HUES6 (cell line): ENCODE results near the gene KLF16.
"Not testable (repeated sequence)": the region's sequence is repeated elsewhere in the genome, so short reads cannot be mapped to it uniquely, and the experiment has no call there.

ENCODE experiments used
- H3K27ac ChIP-seq: 2 replicates; pipeline ENCODE4 v1.7.0; 2013; ENCODE audit warnings: low read depth, mild to moderate bottlenecking, low read length, inconsistent platforms
- H3K27me3 ChIP-seq: 2 replicates; pipeline ENCODE4 v1.6.1; 2013; ENCODE audit warnings: low read length; ENCODE audit not compliant: control insufficient read depth, insufficient read depth
- H3K36me3 ChIP-seq: 2 replicates; pipeline ENCODE4 v1.6.1; 2013; ENCODE audit warnings: low read length; ENCODE audit not compliant: control insufficient read depth, insufficient read depth
- H3K4me1 ChIP-seq: 2 replicates; pipeline ENCODE4 v1.6.1; 2013; ENCODE audit warnings: low read length; ENCODE audit not compliant: control insufficient read depth, insufficient read depth
- H3K4me3 ChIP-seq: 2 replicates; pipeline ENCODE4 v1.5.1; 2013; ENCODE audit warnings: low read depth, low read length
- H3K9ac ChIP-seq: one replicate; pipeline ENCODE4 v1.6.1; 2013; ENCODE audit warnings: mild to moderate bottlenecking, low read length
- H3K9me3 ChIP-seq: 2 replicates; pipeline ENCODE4 v1.6.1; 2013; ENCODE audit warnings: low read depth, low read length; ENCODE audit not compliant: control insufficient read depth, insufficient read depth

KLF16 gene

DNA sequence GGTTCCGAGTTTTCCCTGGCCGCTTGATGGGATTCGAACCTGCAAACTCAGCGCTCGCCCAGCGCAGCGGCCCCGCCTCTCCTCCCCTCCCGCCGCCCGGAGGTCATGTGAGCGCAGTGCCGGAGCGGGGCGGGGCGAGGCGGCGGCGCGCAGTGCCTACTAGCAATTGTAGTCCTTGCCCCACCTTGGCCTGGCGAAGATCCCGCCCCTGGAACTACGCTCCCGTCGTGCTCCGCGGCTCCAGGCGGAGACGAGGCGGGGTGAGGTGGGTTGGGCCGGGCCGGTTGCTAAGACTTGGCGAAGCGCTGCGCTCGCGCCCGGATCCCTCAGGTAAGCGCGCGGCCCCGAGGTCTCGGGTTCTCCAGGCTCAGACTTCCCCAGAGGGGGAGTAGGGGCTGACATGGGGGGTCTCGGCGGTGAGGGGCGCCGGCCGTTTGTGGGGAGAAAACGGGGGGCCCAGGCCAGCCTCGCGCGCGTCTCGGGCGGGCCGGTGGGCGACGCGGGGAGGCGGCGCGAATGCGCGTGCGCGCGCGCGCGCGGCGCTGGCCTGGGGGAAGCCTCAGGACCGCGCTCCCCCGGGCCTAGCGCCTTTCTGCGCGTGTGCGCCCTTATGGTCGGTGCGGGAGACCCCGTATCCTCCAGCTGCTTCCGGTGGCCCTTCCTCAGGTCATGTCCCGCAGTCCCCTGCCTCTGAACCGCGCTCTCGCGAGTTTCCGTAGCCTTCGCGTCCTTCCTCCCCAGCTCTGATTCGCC, 41.9 kb upstream of the KLF16 start, which contains the start of the genes ADAT3 and SCAMP4:
TSS of gene ADAT3 (plus strand) at position 290 of the 753 bp plus-strand sequence. CDS start 6,649 bp downstream, outside the sequence.
TSS of gene SCAMP4 (plus strand) at position 290 of the 753 bp plus-strand sequence. CDS start 9,621 bp downstream, outside the sequence.
- Histone ChIP-seq H3K36me3 (peaks cover 18% of the 10 kb centered on the region; the same call in 1 of the 2 replicates), H3K27ac (peak within 1 kb of the TSS; percentile 74), H3K9ac (peak within 1 kb of the TSS; percentile 86), H3K27me3 (no peaks in the 10 kb centered on the region), H3K9me3 (no peaks in the 10 kb centered on the region), H3K4me3 (peak within 1 kb of the TSS; percentile 62), H3K4me1 (peaks cover 16% of the 10 kb centered on the region; the same call in 1 of the 2 replicates)

DNA sequence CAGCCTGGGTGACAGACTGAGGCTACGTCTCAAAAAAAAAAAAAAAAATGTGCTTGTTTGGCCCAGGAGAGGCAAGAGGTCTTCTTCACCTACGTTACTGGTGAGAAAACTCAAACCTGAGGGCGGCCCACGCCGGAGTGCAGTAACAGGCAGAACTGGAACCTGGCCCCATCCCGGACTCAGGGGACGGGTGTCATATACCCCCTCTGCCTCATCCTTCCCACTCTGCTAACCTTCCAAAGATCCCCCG, 41.4 kb upstream of the KLF16 start:
- Histone ChIP-seq H3K9ac (peak overlapping the region; percentile 86), H3K4me1 (peaks cover 16% of the 10 kb centered on the region; the same call in 1 of the 2 replicates), H3K4me3 (peak overlapping the region; percentile 52), H3K36me3 (peaks cover 17% of the 10 kb centered on the region; the same call in 1 of the 2 replicates), H3K9me3 (no peaks in the 10 kb centered on the region), H3K27me3 (no peaks in the 10 kb centered on the region), H3K27ac (peak overlapping the region; percentile 74)

GRCh38 chr19:1902923-1903322, 39.5 kb upstream of the KLF16 start:
- 0 out of 2 replicates have a peak, but pooled peaks cover 6% of the 10 kb centered on the region for H3K36me3 ChIP-seq
- H3K27me3 ChIP-seq: no peaks in the 10 kb centered on the region
- H3K4me1 ChIP-seq: peaks cover 16% of the 10 kb centered on the region; the same call in 1 of the 2 replicates
- H3K4me3 ChIP-seq: no peak overlapping the region
- H3K27ac ChIP-seq: no peak overlapping the region
- no peaks in the 10 kb centered on the region for H3K9me3 ChIP-seq
- H3K9ac ChIP-seq: no peak overlapping the region

GRCh38 chr19:1901940-1902404, 38.6 kb upstream of the KLF16 start:
- no peak overlapping the region for H3K4me3 ChIP-seq
- no peak overlapping the region for H3K27ac ChIP-seq
- no peak overlapping the region for H3K9ac ChIP-seq
- H3K27me3 ChIP-seq: no peaks in the 10 kb centered on the region
- H3K9me3 ChIP-seq: no peaks in the 10 kb centered on the region
- H3K4me1 ChIP-seq: peaks cover 12% of the 10 kb centered on the region; the same call in 1 of the 2 replicates
- H3K36me3 ChIP-seq: 0 out of 2 replicates have a peak, but pooled peaks cover 4% of the 10 kb centered on the region

DNA sequence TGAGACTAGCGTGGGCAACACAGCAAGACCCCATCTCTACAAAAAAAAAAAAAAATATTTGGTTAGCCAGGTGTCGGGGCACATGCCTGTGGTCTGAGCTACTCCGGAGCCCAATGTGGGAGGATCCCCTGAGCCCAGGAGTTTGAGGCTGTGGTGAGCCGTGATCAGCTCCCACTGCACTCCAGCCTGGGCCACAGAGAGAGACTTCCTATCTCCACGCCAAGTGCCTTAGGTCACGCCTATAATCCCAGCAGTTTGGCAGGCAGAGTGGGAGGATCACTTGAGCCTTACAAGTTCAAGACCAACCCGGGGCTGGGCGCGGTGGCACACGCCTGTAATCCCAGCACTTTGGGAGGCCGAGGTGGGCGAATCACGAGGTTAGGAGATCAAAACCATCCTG, 33.1 kb upstream of the KLF16 start:
- Histone ChIP-seq H3K27ac (no peak overlapping the region), H3K9me3 (no peaks in the 10 kb centered on the region), H3K27me3 (no peaks in the 10 kb centered on the region), H3K9ac (no peak overlapping the region), H3K4me3 (no peak overlapping the region), H3K4me1 (peaks cover 2% of the 10 kb centered on the region; the same call in 1 of the 2 replicates), H3K36me3 (no peaks in the 10 kb centered on the region)

DNA sequence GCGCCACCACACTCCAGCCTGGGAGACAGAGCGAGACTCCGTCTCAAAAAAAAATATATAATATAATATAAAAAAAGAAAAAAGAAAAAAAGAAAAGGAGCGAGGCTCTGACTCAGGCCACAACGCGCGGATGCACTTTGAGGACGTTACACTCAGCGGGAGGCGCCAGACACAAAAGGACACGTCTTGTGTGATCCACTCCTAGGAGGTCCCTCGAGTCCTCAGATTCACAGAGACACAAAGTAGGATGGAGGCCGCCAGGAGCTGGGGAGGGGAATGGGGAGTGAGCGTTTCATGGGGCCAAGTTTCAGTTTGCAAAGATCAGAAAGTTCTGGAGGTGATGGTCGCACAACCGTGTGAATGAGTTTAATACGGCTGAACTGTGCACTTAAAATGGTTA, 30.4 kb upstream of the KLF16 start:
- Histone ChIP-seq H3K36me3 (no peaks in the 10 kb centered on the region), H3K4me3 (no peak overlapping the region), H3K27ac (no peak overlapping the region), H3K9me3 (no peaks in the 10 kb centered on the region), H3K9ac (no peak overlapping the region), H3K4me1 (peaks cover 2% of the 10 kb centered on the region; the same call in 1 of the 2 replicates), H3K27me3 (no peaks in the 10 kb centered on the region)

- H3K27me3 ChIP-seq: no peaks in the 10 kb centered on the region
- no peak overlapping the region for H3K9ac ChIP-seq
- no peak overlapping the region for H3K4me3 ChIP-seq
- H3K36me3 ChIP-seq: no peaks in the 10 kb centered on the region
- H3K27ac ChIP-seq: no peak overlapping the region
- peaks cover 12% of the 10 kb centered on the region; the same call in 1 of the 2 replicates for H3K4me1 ChIP-seq
- H3K9me3 ChIP-seq: no peaks in the 10 kb centered on the region
Observed at GRCh38 chr19:1889907-1890306, 26.5 kb upstream of the KLF16 start.

- Histone ChIP-seq H3K4me3 (no peak overlapping the region), H3K9ac (no peak overlapping the region), H3K4me1 (peaks cover 20% of the 10 kb centered on the region), H3K27ac (no peak overlapping the region; the same call in 1 of the 2 replicates), H3K36me3 (no peaks in the 10 kb centered on the region), H3K27me3 (no peaks in the 10 kb centered on the region), H3K9me3 (no peaks in the 10 kb centered on the region)
Observed at GRCh38 chr19:1888385-1888784, 25.0 kb upstream of the KLF16 start.

DNA sequence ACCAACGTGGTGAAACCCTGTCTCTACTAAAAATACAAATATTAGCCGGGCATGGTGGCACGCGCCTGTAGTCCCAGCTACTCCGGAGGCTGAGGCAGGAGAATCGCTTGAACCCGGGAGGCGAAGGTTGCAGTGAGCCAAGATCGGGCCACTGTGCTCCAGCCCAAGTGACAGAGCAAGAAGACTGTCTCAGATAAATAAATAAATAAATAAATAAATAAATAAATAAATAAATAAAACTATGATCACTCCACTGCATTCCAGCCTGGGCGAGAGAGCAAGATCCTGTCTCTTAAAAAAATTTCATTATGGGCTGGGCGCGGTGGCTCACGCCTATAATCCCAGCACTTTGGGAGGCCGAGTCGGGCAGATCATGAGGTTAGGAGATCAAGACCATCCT, 23.0 kb upstream of the KLF16 start:
- H3K36me3 ChIP-seq, H3K27ac ChIP-seq, H3K9ac ChIP-seq, H3K4me3 ChIP-seq, H3K9me3 ChIP-seq, H3K27me3 ChIP-seq: not testable (repeated sequence)
- H3K4me1 ChIP-seq: peaks cover 34% of the 10 kb centered on the region

DNA sequence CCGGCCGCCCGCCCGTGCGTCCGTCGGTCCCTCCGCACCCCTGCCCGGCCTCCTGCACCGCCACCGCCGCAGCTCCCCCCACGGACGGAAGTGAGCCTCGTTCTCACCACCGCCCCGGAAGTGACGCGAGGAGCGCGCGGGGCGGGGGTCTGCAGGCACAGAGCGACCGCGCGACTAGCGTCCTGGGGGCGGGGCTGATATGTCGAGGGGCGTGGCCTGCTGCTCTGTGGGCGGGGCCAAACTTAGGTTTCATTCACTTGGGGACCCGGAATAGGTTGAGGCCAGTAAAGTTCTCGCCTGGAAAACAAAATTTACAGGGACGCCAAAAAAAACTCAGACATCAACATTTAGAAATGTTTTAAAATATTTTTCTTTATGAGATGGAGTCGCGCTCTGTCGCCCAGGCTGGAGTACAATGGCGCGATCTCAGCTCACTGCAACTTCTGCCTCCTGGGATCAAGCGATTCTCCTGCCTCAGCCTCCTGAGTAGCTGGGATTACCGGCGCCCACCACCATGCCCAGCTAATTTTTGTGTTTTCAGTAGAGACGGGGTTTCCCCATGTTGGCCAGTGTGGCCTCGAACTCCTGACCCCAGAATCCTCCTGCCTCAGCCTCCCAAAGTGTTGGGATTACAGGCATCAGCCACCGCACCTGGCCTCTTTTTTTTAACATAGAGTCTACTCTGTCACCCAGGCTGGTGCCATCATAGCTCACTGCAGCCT, 22.2 kb upstream of the KLF16 start, which contains the start of gene ABHD17A:
TSS of gene ABHD17A (minus strand) at position 99 of the 722 bp plus-strand sequence. CDS start 3,930 bp downstream, outside the sequence.
- H3K27ac ChIP-seq: not testable (repeated sequence)

More for the DNA sequence above, 22.2 kb upstream of the KLF16 start, which contains the start of gene ABHD17A:
- H3K4me1 ChIP-seq: peaks cover 34% of the 10 kb centered on the region
- H3K4me3 ChIP-seq: peak within 1 kb of the TSS; percentile 91
- not testable (repeated sequence) for H3K9me3 ChIP-seq, H3K36me3 ChIP-seq, H3K27me3 ChIP-seq
- H3K9ac ChIP-seq: peak within 1 kb of the TSS; percentile 85
